Mucosa of stomach (tissue), 1 donor: ENCODE data around the gene ME3.

Experiments
- H3K27me3 ChIP-seq: one replicate; pipeline ENCODE4 v1.7.0; 2013; ENCODE audit warnings: mild to moderate bottlenecking, low read length; ENCODE audit not compliant: control insufficient read depth, insufficient read depth
- H3K36me3 ChIP-seq: one replicate; pipeline ENCODE4 v1.7.0; 2013; ENCODE audit warnings: low read length; ENCODE audit not compliant: control insufficient read depth, insufficient read depth
- H3K4me1 ChIP-seq: one replicate; pipeline ENCODE4 v1.7.0; 2013; ENCODE audit warnings: mild to moderate bottlenecking, low read length; ENCODE audit not compliant: control insufficient read depth, insufficient read depth
- H3K4me3 ChIP-seq: one replicate; pipeline ENCODE4 v1.7.0; 2013; ENCODE audit warnings: low read length
- H3K9ac ChIP-seq: one replicate; pipeline ENCODE4 v1.7.0; 2013; ENCODE audit warnings: mild to moderate bottlenecking, low read length, moderate library complexity
- H3K9me3 ChIP-seq: one replicate; pipeline ENCODE4 v1.7.0; 2013; ENCODE audit warnings: mild to moderate bottlenecking, low read length, moderate library complexity; ENCODE audit not compliant: control insufficient read depth
- donor health status: Pancreatic carcinoma.

ME3 gene

GRCh38 chr11:86644291-86644690 is 28.1 kb downstream of the ME3 start:
- Histone ChIP-seq H3K36me3 (no peaks in the 10 kb centered on the region), H3K4me1 (no peaks in the 10 kb centered on the region), H3K9ac (no peak overlapping the region), H3K9me3 (no peaks in the 10 kb centered on the region), H3K4me3 (no peak overlapping the region), H3K27me3 (no peaks in the 10 kb centered on the region)

DNA sequence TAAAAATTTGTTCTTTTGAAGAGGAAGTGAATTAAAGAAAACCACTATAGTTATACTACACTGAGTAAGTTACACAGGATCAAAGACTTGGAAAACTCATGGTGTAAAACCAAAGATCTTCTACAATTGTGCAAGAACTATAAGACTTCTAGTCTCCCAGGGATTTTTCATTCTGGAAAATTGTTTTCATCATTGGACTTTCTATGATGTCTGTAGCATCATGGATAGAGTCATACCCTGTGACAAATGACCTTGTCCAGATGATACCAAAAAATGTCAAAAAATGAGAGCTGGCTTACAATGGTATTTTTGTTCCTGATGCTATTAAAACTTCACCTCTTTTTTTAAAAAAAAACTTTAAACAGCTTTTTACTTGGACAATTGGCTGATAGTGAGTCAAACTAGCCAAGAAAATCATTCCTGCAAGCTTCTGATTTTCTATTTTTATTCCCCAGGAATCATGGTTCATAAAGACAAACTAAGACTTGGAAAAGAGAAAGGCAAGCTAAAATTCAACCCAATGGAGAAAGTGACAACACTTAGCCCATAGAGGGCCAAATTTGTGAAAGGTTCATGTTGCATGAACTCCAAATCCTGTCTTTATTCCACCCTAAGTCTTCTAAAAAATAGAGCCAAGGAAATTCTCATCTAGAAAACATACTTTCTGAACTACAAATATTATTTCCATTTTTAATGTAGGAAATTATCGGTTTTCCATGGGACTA is 30.7 kb downstream of the ME3 start:
- H3K4me3 ChIP-seq = no peak overlapping the region
- no peaks in the 10 kb centered on the region for H3K4me1 ChIP-seq
- H3K9me3 ChIP-seq = no peaks in the 10 kb centered on the region

GRCh38 chr11:86639137-86639536 is 33.3 kb downstream of the ME3 start:
- H3K27me3 ChIP-seq = no peaks in the 10 kb centered on the region
- no peaks in the 10 kb centered on the region for H3K4me1 ChIP-seq
- H3K9ac ChIP-seq = no peak overlapping the region
- no peaks in the 10 kb centered on the region for H3K9me3 ChIP-seq
- H3K36me3 ChIP-seq = no peaks in the 10 kb centered on the region
- no peak overlapping the region for H3K4me3 ChIP-seq

More for the DNA sequence above, 30.7 kb downstream of the ME3 start:
- Histone ChIP-seq H3K36me3 (no peaks in the 10 kb centered on the region), H3K27me3 (no peaks in the 10 kb centered on the region), H3K9ac (no peak overlapping the region)

DNA sequence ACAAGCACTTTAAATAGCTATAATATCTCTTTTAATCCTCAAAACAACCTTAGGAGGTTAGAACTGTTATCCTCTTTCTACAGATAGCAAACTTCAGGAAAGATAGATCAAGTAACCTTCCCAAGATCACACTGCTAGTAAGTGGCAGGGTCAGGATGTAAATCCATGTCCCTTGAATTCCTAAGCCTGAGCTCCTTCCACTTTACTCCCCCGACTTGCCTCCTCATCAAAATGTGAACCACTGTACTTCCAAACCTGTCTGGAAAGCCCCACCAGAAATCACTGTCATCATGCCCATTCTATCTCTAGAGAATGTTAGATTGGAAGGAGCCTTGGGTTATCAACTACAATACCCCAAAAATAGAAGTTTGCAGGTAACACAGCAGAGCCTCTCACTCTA is 33.7 kb downstream of the ME3 start:
- no peaks in the 10 kb centered on the region for H3K36me3 ChIP-seq
- no peaks in the 10 kb centered on the region for H3K4me1 ChIP-seq
- H3K9ac ChIP-seq = no peak overlapping the region
- no peak overlapping the region for H3K4me3 ChIP-seq
- no peaks in the 10 kb centered on the region for H3K27me3 ChIP-seq
- H3K9me3 ChIP-seq = no peaks in the 10 kb centered on the region

DNA sequence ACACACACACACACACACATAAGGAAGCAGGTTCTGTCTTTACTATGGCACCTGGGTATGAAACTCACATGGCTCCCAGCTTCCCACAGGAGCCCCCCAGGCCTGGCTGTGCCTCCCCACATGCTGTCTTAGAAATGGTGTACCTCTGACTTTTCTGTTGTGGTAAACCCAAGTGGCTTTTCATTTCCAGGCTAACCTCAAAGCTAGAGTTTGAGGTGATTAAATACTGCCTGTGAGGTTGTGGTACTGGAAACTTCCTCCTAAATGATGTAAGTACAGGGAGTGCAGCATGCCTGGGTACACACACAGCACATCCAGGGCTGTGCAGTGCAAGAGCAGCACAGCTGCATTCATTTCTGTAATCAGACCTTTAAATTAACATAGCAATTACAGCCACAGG is 34.4 kb downstream of the ME3 start:
- Histone ChIP-seq H3K4me3 (no peak overlapping the region), H3K27me3 (no peaks in the 10 kb centered on the region), H3K9me3 (no peaks in the 10 kb centered on the region), H3K4me1 (no peaks in the 10 kb centered on the region), H3K9ac (no peak overlapping the region), H3K36me3 (no peaks in the 10 kb centered on the region)

DNA sequence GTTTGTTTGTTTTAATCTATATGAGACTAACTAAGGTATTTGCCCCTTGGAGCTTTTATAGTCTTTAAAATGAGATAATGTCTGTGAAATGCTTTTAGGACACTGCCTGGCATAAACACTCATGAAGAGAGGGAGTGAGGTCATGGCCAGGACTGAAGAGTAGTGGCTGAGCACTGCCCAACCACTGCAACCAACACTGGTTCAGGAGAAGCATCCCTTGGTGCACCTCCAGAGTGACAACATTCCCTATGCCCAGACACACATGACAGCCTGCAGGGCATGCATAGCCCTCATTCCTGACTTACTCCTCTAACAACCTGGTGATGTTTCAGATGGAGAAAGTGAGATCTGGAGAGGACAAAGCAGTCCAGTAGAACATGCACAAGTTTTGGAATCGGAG is 36.1 kb downstream of the ME3 start:
- Histone ChIP-seq H3K36me3 (no peaks in the 10 kb centered on the region), H3K4me1 (no peaks in the 10 kb centered on the region), H3K27me3 (no peaks in the 10 kb centered on the region), H3K9ac (no peak overlapping the region), H3K4me3 (no peak overlapping the region), H3K9me3 (no peaks in the 10 kb centered on the region)

DNA sequence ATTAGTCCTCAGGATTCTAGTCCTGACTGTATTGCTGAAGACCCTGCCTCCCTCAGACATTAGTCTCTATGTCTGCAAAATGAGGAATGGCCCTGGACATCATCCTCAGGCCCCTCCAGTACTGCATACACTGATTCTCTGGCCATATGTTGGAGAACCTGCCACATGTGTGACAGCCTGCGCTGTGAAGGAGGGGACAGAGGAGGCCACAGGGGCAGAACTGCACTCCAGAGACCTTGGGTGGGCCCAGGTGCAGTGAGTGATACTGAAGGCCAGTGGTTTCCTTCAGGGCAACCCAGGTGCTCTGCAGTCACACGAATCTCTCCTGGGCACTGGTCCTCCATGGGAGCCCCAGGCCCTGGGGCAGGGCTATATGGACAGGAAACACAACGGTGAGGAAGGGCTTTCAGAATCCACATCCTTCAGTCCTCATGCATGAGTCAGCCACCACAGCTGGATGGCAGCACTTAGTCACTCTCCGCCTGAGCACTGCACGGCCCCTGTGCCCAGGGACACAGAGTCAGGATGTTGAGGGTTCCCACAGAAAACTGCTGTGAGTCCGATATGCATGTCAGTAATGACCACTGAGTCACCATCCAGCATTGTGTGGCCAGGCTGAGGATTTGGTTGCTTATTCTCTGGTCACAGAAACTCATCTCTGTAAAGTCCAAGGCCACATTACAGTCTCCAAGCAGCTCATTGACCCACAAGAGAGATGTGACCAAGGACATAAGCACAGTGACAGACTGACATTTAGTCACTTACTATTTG is 39.7 kb downstream of the ME3 start:
- Histone ChIP-seq H3K4me1 (no peaks in the 10 kb centered on the region), H3K4me3 (no peak overlapping the region), H3K9me3 (no peaks in the 10 kb centered on the region), H3K36me3 (no peaks in the 10 kb centered on the region), H3K27me3 (no peaks in the 10 kb centered on the region), H3K9ac (no peak overlapping the region)

GRCh38 chr11:86630229-86630981 is 42.0 kb downstream of the ME3 start:
- H3K4me3 ChIP-seq = no peak overlapping the region
- no peaks in the 10 kb centered on the region for H3K9me3 ChIP-seq
- no peak overlapping the region for H3K9ac ChIP-seq
- H3K36me3 ChIP-seq = no peaks in the 10 kb centered on the region
- H3K4me1 ChIP-seq = no peaks in the 10 kb centered on the region
- no peaks in the 10 kb centered on the region for H3K27me3 ChIP-seq

GRCh38 chr11:86629045-86629706 is 43.2 kb downstream of the ME3 start:
- Histone ChIP-seq H3K27me3 (no peaks in the 10 kb centered on the region), H3K9me3 (no peaks in the 10 kb centered on the region), H3K4me1 (no peaks in the 10 kb centered on the region), H3K36me3 (no peaks in the 10 kb centered on the region), H3K4me3 (no peak overlapping the region), H3K9ac (no peak overlapping the region)

GRCh38 chr11:86627776-86628455 is 44.5 kb downstream of the ME3 start:
- no peaks in the 10 kb centered on the region for H3K36me3 ChIP-seq
- H3K4me3 ChIP-seq = no peak overlapping the region
- H3K9me3 ChIP-seq = no peaks in the 10 kb centered on the region
- no peak overlapping the region for H3K9ac ChIP-seq
- H3K27me3 ChIP-seq = no peaks in the 10 kb centered on the region
- H3K4me1 ChIP-seq = no peaks in the 10 kb centered on the region

DNA sequence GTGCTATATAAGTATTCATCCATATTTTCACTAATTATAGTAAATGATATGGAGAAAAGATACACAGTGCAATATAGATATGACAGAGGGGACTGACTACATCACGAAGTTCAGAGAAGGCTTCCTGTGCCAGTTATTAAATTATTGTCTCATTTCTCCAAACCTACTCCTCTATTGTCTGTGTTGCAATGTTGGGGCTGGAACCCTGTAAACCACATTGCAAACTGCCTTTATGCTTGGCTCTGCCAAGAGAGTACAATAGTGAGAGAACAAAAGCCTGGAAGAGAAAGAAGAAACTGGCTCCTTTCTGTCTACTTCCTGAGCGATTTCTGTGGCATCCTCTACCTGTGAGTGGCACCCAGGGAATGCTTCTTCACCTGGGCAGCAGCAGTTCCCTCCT is 46.4 kb downstream of the ME3 start:
- Histone ChIP-seq H3K4me3 (no peak overlapping the region), H3K36me3 (no peaks in the 10 kb centered on the region), H3K9ac (no peak overlapping the region), H3K9me3 (no peaks in the 10 kb centered on the region), H3K27me3 (no peaks in the 10 kb centered on the region), H3K4me1 (peaks cover 5% of the 10 kb centered on the region)
